H54 (cell line): ENCODE results near the gene CKS1B.

Experiments used
- DNase-seq: peaks from one replicate; pipeline ENCODE4 v3.0.0; 2011; ENCODE audit warnings: low spot score, mixed read lengths; ENCODE audit not compliant: insufficient read length
- FAIRE-seq: peaks from 3 replicates; lab custom pipeline; 2011; peaks lifted over from hg19 to GRCh38; lab: Jason Lieb, UNC
- POLR2A ChIP-seq: IDR thresholded peaks from 2 replicates; pipeline ENCODE4 v1.6.1; 2011; ENCODE audit warnings: low read depth, mild to moderate bottlenecking, low read length

The CKS1B gene

GRCh38 chr1:154955718-154956543 is 18.6 kb upstream of the CKS1B start, which contains the start of gene PBXIP1:
Gene PBXIP1, minus strand, starts transcription at chr1:154956099. Its CDS starts 2,378 bp downstream, at chr1:154953721.
- peak; percentile 28; the same call in 1 of the 2 replicates for TF ChIP-seq POLR2A
- peak; percentile 94 for DNase-seq
- no peak for FAIRE-seq

GRCh38 chr1:154956544-154956941 is 17.9 kb upstream of the CKS1B start:
- TF ChIP-seq POLR2A = no peak
- no peak for DNase-seq

DNA sequence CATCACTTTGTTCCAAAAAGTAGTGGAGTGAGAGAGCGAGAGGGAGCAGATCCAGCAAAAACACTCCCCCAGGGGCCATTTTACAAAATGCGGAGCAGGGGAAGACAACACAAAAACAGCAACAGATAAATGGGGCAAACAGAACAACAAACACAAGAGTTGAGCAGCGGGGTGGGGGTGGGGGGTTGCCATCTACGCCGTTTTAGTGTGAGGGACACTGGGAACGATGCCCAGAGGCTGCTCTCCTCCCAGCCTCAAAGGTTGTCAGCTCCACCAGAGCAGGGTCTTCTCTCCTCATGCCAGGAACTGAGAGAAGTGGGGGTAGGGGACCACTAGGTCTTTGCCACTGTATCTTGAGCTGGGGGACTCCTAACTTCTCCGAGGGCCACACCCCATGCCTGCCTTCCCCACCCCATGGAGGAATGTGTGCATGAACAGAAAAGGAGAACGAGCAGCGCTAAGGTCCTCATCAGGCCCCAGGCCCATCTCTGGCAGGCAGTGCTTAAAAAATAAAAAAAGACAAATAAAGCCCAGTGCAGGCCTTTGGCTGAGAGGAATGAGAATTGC is 17.3 kb upstream of the CKS1B start:
- DNase-seq (no peak), FAIRE-seq (no peak)
- no peak for TF ChIP-seq POLR2A

More at GRCh38 chr1:154956544-154956941, 17.9 kb upstream of the CKS1B start:
- FAIRE-seq = no peak

GRCh38 chr1:154958036-154958435 is 16.4 kb upstream of the CKS1B start:
- no peak for DNase-seq
- FAIRE-seq = no peak
- TF ChIP-seq POLR2A = no peak

- FAIRE-seq = no peak
- DNase-seq = no peak
- TF ChIP-seq POLR2A = no peak
Measured at GRCh38 chr1:154958681-154959425, 15.6 kb upstream of the CKS1B start.

DNA sequence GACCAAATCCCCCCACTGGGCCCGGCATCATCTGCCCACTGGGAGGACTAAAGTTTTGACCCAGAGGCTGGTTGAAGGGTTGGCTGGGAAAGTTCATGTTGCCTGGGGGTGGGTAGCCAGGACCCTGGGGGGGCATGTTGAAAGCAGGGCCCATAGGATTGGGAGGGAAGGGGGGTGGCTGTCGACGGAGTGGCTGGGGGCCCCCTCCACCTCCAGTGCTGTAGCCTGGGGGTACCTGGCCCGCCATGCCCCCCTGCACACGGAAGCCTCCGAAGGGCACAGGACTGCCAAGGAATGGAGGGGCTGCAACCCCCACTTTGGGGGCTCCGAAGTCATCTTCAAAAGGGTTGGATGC is 15.1 kb upstream of the CKS1B start:
- DNase-seq (no peak), FAIRE-seq (no peak)
- no peak for TF ChIP-seq POLR2A

GRCh38 chr1:154960446-154961136 is 13.9 kb upstream of the CKS1B start:
- DNase-seq (no peak), FAIRE-seq (no peak)
- no peak for TF ChIP-seq POLR2A

GRCh38 chr1:154961207-154962155 is 13.0 kb upstream of the CKS1B start, which contains the start of gene PYGO2:
Gene PYGO2, minus strand, starts transcription at chr1:154961782. Its CDS starts 206 bp downstream, at chr1:154961576.
- no peak for FAIRE-seq
- TF ChIP-seq POLR2A = peak; percentile 79
- peak; percentile 72 for DNase-seq

DNA sequence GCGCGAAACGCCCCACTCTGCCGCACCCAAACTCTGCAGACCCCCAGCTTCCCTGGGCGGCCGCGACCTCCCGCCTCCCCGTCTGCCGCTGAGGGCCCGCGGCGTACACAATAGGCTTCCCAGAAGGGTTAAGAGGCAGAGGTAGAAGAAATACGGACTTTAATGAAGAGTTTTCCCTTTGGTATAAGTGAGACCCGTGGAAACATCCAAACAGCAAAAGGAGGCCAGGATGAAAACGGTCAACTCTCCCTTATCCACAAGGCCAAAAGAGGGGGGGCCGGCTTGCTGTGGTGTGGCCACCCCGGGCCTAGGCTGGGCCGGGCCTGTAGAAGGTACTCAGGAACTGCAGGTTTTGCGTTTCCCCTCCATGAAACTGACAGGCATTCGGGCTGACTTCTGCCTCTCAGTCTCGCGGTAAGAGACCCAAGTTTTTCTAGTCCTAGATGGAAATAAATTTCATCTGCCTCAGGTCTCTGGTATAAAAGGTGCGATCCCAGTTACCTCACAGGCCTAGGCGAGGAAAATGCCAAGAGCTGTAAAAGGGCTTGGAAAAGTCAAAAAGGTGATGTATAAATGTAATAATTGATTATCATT is 12.2 kb upstream of the CKS1B start:
- DNase-seq (no peak), FAIRE-seq (no peak)
- TF ChIP-seq POLR2A = no peak

DNA sequence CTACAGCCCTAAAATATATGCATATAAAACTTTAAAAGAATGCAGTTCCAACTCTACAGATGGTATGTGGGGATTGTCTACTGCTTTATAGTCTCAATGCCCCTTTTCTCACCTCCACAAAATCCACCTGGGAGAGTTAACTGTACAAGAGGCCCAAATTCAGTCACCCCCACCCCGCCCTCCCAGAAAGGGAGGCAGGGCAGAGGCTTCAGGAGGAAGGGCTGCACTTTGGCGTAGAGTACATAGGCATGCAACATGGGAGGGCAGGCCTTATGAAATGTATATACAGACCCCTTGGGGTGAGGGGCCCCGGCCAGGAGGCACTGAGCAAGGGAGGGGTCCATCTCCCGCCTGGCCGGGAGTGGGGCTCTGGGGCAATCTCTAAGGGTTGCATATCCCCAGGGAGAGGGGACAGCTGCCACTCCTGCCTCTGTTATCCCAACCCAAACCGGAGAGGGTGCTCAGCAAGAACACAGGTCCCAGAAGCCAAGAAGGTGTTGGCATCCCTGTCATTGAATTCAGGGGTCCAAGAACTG is 11.6 kb upstream of the CKS1B start:
- no peak for TF ChIP-seq POLR2A
- DNase-seq = no peak
- no peak for FAIRE-seq

GRCh38 chr1:154963643-154964042 is 10.8 kb upstream of the CKS1B start:
- FAIRE-seq (no peak), DNase-seq (no peak)
- no peak for TF ChIP-seq POLR2A

DNA sequence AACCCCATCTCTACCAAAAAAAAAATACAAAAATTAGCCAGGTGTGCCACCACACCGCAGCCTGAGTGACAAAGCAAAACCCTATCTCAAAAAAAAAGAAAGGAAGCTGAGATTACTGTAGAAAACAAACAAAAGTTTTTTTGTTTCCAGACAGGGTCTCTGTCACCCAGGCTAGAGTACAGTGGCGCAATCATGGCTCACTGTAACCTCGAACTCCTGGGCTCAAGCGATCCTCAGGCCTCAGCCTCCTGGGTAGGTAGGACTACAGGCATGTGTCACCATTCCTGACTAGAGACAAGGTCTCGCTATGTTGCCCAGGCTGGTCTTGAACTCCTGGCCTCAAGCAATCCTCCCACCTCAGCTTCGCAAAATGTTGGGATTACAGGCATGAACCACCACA is 10.1 kb upstream of the CKS1B start:
- no peak for DNase-seq
- no peak for FAIRE-seq
- TF ChIP-seq POLR2A = no peak
